ENCODE measurements around the gene VSX1.

Gene VSX1

DNA sequence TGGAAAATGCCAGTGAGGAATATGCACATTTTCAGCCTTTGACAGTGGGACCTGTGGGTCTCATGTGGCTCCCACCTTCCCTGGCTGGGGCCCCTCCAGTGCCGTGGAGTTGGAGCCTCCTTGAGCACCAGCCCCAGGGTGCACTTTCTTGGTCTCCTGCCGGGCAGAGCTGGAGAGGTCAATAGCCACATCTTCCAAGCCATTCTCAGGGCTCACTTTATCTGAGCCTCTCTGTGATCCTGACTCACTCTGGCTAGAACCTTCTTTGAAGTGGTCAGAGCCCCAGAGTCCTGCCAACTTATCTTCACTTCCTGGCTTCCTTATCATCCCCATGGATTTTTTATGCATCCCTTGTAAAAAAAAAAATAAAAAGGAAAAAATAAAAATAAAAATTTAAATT, 5.7 kb downstream of the VSX1 start:
- FAIRE-seq (no peak), DNase-seq (ENCODE audit: insufficient read length) (no peak)
- TF ChIP-seq POLR2A (IDR thresholded peaks at IDR 0.05; ENCODE audit: low read depth, low read length) = no peak
- no peak for TF ChIP-seq TAF1 (IDR thresholded peaks at IDR 0.05; ENCODE audit: borderline replicate concordance, low read depth, low read length)
- TF ChIP-seq POLR2AphosphoS5 (IDR thresholded peaks at IDR 0.05; ENCODE audit: low read depth, low read length) = no peak

GRCh38 chr20:25073544-25073943, 8.4 kb downstream of the VSX1 start:
- no peak for TF ChIP-seq POLR2AphosphoS5 (IDR thresholded peaks at IDR 0.05; ENCODE audit: low read depth, low read length)
- TF ChIP-seq TAF1 (IDR thresholded peaks at IDR 0.05; ENCODE audit: borderline replicate concordance, low read depth, low read length) = no peak
- no peak for TF ChIP-seq POLR2A (IDR thresholded peaks at IDR 0.05; ENCODE audit: low read depth, low read length)
- DNase-seq (ENCODE audit: insufficient read length) (no peak), FAIRE-seq (no peak)

DNA sequence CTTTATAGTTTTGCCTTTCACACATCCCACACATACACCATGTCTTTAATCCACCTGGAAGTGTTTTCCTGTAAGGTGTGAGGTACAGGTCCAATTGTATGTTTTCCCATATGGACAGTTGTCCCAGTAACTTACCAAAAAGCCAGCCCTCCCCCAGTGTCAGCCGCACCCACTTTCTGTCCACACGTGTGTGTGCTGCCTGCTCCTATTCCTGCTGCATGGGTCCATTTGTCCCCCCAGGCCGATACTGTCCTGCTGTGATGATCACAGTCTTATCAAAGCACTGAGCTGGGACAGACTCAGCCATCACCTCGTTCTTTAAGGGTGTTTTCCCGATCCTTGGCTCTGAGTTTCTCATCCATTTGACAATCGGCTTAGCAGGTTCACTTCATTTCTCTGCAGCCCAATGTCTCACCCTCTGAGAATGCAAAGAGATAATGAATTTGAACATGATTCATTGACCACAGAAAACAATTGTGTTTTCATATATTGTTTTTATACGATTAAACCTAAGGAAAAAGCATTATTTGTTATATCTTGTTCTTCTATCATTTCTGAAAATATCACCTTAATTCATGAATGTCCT, 9.6 kb downstream of the VSX1 start:
- FAIRE-seq = no peak
- DNase-seq (ENCODE audit: insufficient read length) = no peak
- TF ChIP-seq POLR2A (IDR thresholded peaks at IDR 0.05; ENCODE audit: low read depth, low read length) = no peak
- TF ChIP-seq POLR2AphosphoS5 (IDR thresholded peaks at IDR 0.05; ENCODE audit: low read depth, low read length) = no peak
- no peak for TF ChIP-seq TAF1 (IDR thresholded peaks at IDR 0.05; ENCODE audit: borderline replicate concordance, low read depth, low read length)

DNA sequence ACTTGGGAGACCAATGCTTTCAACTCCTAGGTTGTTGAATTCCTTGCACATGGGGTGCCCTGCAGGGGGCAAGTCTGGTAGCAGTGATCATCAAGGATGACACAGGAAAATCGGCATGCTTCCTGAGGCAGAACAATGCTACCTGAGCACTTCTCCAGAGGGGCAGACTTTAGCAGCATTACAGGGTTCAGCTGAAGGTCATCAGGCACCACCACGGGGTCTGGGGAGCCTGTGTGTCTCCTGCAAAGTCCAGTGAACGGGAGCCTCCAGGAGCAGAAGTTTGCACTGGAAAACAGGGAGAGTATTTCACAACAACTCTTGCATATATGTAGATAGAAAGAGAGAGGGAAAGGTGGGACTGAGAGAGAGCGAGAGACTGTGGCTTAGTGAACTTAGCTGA, 10.2 kb downstream of the VSX1 start:
- no peak for FAIRE-seq
- DNase-seq (ENCODE audit: insufficient read length) = no peak
- TF ChIP-seq POLR2A (IDR thresholded peaks at IDR 0.05; ENCODE audit: low read depth, low read length) (no peak), POLR2AphosphoS5 (IDR thresholded peaks at IDR 0.05; ENCODE audit: low read depth, low read length) (no peak), TAF1 (IDR thresholded peaks at IDR 0.05; ENCODE audit: borderline replicate concordance, low read depth, low read length) (no peak)

DNA sequence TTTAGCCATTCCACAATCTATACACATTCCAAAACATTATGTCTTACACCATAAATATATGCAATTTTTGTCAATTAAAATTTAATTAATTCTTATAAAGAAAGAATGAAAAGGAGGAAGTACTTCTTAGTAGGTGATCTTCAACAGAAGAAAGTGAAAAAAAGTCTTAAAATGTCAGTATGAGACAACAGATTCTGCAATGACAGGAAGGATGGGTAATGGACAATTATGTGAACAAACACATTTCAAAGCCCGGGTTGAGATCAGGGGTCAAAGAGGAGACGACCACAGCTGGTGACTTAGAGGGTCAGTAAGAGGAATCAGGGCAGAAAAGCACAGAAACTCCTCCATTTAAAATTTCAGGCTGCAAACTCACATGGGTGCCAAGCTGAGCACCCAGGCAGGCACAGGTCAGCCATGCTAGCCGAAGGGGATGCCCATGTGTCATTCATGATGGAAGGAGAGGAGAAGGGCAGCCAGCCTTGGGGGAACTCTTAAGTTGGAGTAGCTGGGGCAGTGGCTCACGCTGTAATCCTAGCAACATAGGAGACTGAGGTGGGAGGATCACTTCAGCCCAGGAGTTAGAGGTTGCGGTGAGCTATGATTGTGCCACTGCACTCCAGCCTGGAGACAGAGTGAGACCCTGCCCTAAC, 11.0 kb downstream of the VSX1 start:
- FAIRE-seq (no peak), DNase-seq (ENCODE audit: insufficient read length) (no peak)
- TF ChIP-seq POLR2AphosphoS5 (IDR thresholded peaks at IDR 0.05; ENCODE audit: low read depth, low read length) = no peak
- no peak for TF ChIP-seq TAF1 (IDR thresholded peaks at IDR 0.05; ENCODE audit: borderline replicate concordance, low read depth, low read length)
- TF ChIP-seq POLR2A (IDR thresholded peaks at IDR 0.05; ENCODE audit: low read depth, low read length) = no peak

GRCh38 chr20:25067102-25067987, 14.6 kb downstream of the VSX1 start:
- FAIRE-seq (peak; percentile 77), DNase-seq (ENCODE audit: insufficient read length) (no peak)
- TF ChIP-seq POLR2A (IDR thresholded peaks at IDR 0.05; ENCODE audit: low read depth, low read length) (no peak), POLR2AphosphoS5 (IDR thresholded peaks at IDR 0.05; ENCODE audit: low read depth, low read length) (no peak; the same call in 1 of the 2 replicates), TAF1 (IDR thresholded peaks at IDR 0.05; ENCODE audit: borderline replicate concordance, low read depth, low read length) (no peak)

DNA sequence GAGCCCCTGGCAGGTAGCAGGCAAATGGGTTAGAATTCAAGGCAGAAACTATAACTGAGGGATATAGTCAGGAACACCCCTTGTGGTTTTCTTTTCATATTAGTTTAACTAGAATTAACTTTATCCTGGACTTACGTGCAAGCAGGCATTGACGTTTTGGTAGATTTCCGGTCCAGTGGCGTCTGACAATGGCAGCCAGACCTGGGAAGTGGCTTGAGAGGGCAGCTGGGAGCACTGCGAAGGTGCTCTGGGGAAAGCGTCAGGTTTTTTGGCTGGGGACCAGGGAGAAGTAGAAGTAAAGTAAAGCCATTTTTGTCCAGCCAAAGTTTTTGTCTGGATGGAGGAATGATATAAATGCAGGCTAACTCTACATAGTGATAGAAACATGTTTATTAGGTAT, 15.6 kb downstream of the VSX1 start:
- DNase-seq (ENCODE audit: insufficient read length) = no peak
- FAIRE-seq = no peak
- TF ChIP-seq POLR2A (IDR thresholded peaks at IDR 0.05; ENCODE audit: low read depth, low read length) (no peak), POLR2AphosphoS5 (IDR thresholded peaks at IDR 0.05; ENCODE audit: low read depth, low read length) (no peak), TAF1 (IDR thresholded peaks at IDR 0.05; ENCODE audit: borderline replicate concordance, low read depth, low read length) (no peak)

- TF ChIP-seq TAF1 (IDR thresholded peaks at IDR 0.05; ENCODE audit: borderline replicate concordance, low read depth, low read length) (no peak), POLR2A (IDR thresholded peaks at IDR 0.05; ENCODE audit: low read depth, low read length) (no peak), POLR2AphosphoS5 (IDR thresholded peaks at IDR 0.05; ENCODE audit: low read depth, low read length) (no peak)
- peak; percentile 27 for FAIRE-seq
- no peak for DNase-seq (ENCODE audit: insufficient read length)
These were observed 16.2 kb downstream of the VSX1 start for GRCh38 chr20:25065625-25066338.

DNA sequence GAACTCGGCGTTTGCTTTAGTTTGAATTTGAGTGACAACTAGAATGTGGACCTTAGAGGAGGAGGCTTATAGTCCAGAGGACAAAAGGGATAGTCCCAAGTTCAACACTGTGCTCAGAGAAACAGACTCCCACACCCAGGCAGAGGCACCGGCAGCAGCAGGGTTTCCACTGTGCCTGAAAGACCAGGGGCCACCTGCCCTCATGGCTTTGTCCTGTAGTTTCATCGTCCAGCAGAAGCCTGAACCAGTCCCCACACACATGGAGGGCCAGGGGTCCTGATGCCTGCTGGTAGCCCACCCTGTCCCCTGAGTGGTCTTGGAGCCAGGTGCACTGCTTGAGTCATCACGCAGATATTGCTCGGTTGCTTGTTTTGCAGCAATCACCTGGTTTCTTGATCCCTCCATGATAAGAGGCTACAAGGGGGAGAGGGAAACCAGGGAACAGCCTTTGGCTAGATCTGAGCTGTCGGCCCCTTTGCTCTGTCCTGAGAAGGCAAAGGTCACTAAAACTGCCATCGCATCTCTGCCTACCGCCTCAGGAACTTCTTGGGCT, 16.8 kb downstream of the VSX1 start:
- TF ChIP-seq POLR2A (IDR thresholded peaks at IDR 0.05; ENCODE audit: low read depth, low read length) (no peak), TAF1 (IDR thresholded peaks at IDR 0.05; ENCODE audit: borderline replicate concordance, low read depth, low read length) (no peak), POLR2AphosphoS5 (IDR thresholded peaks at IDR 0.05; ENCODE audit: low read depth, low read length) (no peak)
- FAIRE-seq (no peak), DNase-seq (ENCODE audit: insufficient read length) (no peak)

GRCh38 chr20:25064561-25065071, 17.3 kb downstream of the VSX1 start:
- TF ChIP-seq TAF1 (IDR thresholded peaks at IDR 0.05; ENCODE audit: borderline replicate concordance, low read depth, low read length) = no peak
- TF ChIP-seq POLR2AphosphoS5 (IDR thresholded peaks at IDR 0.05; ENCODE audit: low read depth, low read length) = no peak
- no peak for TF ChIP-seq POLR2A (IDR thresholded peaks at IDR 0.05; ENCODE audit: low read depth, low read length)
- no peak for FAIRE-seq

More at GRCh38 chr20:25064561-25065071, 17.3 kb downstream of the VSX1 start:
- DNase-seq (ENCODE audit: insufficient read length) = no peak

Data from GM12892 (cell line).